Measurements from ENCODE around the gene MCC.
A peak's percentile ranks its signal among the peaks of the same experiment; 100 is the strongest.

Gene MCC

GRCh38 chr5:113043491-113043931 is 444.7 kb downstream of the MCC start:
- in situ Hi-C loops (cut with HindIII; ENCODE audit: low sequenced_read_pairs) = no loop called here
- TF ChIP-seq, protein P1, sequence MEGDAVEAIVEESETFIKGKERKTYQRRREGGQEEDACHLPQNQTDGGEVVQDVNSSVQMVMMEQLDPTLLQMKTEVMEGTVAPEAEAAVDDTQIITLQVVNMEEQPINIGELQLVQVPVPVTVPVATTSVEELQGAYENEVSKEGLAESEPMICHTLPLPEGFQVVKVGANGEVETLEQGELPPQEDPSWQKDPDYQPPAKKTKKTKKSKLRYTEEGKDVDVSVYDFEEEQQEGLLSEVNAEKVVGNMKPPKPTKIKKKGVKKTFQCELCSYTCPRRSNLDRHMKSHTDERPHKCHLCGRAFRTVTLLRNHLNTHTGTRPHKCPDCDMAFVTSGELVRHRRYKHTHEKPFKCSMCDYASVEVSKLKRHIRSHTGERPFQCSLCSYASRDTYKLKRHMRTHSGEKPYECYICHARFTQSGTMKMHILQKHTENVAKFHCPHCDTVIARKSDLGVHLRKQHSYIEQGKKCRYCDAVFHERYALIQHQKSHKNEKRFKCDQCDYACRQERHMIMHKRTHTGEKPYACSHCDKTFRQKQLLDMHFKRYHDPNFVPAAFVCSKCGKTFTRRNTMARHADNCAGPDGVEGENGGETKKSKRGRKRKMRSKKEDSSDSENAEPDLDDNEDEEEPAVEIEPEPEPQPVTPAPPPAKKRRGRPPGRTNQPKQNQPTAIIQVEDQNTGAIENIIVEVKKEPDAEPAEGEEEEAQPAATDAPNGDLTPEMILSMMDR (IDR thresholded peaks at IDR 0.05; ENCODE audit: low read depth, low read length, missing control alignments) = no peak
- no peak for DNase-seq (ENCODE audit: low read depth)
- H3K4me3 ChIP-seq (ENCODE audit: low read depth, low read length) = no peak overlapping the region

DNA sequence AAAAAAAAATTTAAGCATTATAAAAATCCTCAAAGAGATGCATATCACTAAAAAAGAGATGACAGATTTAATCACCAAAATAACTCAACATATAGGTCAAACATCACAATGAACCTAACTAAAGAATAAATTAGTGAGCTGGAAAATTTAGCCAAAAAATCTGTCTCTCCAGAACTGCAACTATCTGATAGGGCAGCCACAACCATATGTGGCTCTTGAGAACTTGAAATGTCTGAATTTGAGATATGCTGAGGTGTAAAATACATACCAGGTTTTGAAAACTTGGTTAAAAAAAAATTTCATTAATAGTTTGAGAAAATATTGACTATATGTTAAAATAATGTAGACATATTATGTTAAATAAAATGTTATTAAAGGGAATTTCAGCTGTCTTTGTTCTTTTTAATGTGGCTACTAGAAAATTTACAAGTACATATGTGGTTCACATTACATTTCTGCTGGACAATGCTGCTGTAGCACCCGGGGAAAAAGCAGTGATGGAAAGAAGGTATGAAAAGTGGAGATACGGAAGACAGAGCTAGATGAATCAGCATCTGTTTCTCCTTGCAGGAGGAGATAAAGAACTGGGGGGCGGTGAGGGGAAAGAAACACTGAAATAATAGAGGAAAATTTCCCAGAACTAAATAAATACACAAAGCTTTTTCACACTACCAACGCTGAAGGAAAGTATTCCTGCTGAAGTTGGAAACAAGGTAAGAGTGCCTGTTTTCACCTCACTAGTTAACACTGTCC is 445.6 kb downstream of the MCC start:
- DNase-seq (ENCODE audit: low read depth) = no peak
- H3K4me3 ChIP-seq (ENCODE audit: low read depth, low read length) = no peak overlapping the region
- TF ChIP-seq, protein P1 (IDR thresholded peaks at IDR 0.05; ENCODE audit: low read depth, low read length, missing control alignments) = no peak
- in situ Hi-C loops (cut with HindIII; ENCODE audit: low sequenced_read_pairs) = no loop called here

DNA sequence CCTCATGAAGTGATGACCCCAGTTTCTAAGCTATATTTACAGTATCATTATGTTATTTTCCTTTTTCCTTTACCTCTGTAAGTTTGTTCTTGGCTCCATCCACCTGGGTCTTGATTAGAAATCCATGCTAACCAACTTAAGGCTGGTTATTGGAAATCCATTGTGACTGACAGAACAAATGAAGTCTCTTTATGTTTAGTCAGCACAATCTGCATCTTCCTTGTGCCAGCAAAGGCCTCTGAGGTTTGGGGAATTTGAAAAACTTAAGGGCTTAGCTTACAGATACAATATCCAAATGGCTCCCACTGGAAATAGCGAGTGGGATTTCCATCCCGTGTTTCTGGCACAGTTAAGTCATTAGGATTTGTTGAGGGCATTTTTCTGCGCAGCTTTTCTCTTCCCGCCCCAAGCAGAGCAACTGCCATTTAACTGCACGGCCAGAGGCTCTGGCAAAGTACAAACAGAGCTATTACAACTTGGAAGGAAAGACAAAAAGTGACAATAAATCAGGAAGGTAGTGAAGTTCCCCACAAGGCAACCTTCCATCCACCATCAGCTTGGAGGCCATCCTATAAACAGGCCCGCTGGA is 447.5 kb downstream of the MCC start:
- in situ Hi-C loops (cut with HindIII; ENCODE audit: low sequenced_read_pairs) = no loop called here
- no peak for DNase-seq (ENCODE audit: low read depth)
- H3K4me3 ChIP-seq (ENCODE audit: low read depth, low read length) = no peak overlapping the region
- TF ChIP-seq, protein P1 (IDR thresholded peaks at IDR 0.05; ENCODE audit: low read depth, low read length, missing control alignments) = no peak

DNA sequence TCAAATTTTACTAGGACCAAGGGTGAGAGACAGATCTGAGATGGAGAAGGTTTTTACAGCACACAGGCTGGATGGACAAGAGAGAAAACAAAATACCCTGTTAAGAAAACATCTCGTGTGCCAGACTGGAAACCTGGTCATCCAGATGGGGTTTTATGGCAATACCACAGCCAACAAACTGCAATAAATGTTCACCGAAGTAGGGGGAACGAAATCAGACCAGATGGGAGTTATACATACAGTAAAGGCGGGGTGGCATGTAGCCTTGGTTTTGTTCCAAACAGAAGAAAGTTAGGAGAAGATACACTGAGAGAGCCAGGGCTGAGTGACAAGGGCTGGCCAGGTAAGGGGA is 448.3 kb downstream of the MCC start:
- DNase-seq (ENCODE audit: low read depth) = no peak
- no peak overlapping the region for H3K4me3 ChIP-seq (ENCODE audit: low read depth, low read length)
- in situ Hi-C loops (cut with HindIII; ENCODE audit: low sequenced_read_pairs) = no loop called here
- TF ChIP-seq, protein P1 (IDR thresholded peaks at IDR 0.05; ENCODE audit: low read depth, low read length, missing control alignments) = no peak

- in situ Hi-C loops (cut with HindIII; ENCODE audit: low sequenced_read_pairs) = no loop called here
- DNase-seq (ENCODE audit: low read depth) = no peak
- TF ChIP-seq, protein P1 (IDR thresholded peaks at IDR 0.05; ENCODE audit: low read depth, low read length, missing control alignments) = no peak
- H3K4me3 ChIP-seq (ENCODE audit: low read depth, low read length) = no peak overlapping the region
Observed at GRCh38 chr5:113039229-113039933, 448.9 kb downstream of the MCC start.

- in situ Hi-C loops (cut with HindIII; ENCODE audit: low sequenced_read_pairs) = no loop called here
- no peak for DNase-seq (ENCODE audit: low read depth)
- TF ChIP-seq, protein P1 (IDR thresholded peaks at IDR 0.05; ENCODE audit: low read depth, low read length, missing control alignments) = peak; percentile 26
Observed at GRCh38 chr5:113038714-113039113, 449.5 kb downstream of the MCC start.

More at GRCh38 chr5:113038714-113039113, 449.5 kb downstream of the MCC start:
- H3K4me3 ChIP-seq (ENCODE audit: low read depth, low read length) = no peak overlapping the region

All from astrocyte of the cerebellum (primary cell).